DMS 273 (cell line): ENCODE results near the gene YWHAE.
"Not testable (repeated sequence)": the region's sequence is repeated elsewhere in the genome, so short reads cannot be mapped to it uniquely, and the experiment has no call there.

Experiments used
- DNase-seq: peaks from one replicate; lab custom pipeline; 2025; ENCODE audit not compliant: unreplicated experiment; lab: John Stamatoyannopoulos, UW

The YWHAE gene

DNA sequence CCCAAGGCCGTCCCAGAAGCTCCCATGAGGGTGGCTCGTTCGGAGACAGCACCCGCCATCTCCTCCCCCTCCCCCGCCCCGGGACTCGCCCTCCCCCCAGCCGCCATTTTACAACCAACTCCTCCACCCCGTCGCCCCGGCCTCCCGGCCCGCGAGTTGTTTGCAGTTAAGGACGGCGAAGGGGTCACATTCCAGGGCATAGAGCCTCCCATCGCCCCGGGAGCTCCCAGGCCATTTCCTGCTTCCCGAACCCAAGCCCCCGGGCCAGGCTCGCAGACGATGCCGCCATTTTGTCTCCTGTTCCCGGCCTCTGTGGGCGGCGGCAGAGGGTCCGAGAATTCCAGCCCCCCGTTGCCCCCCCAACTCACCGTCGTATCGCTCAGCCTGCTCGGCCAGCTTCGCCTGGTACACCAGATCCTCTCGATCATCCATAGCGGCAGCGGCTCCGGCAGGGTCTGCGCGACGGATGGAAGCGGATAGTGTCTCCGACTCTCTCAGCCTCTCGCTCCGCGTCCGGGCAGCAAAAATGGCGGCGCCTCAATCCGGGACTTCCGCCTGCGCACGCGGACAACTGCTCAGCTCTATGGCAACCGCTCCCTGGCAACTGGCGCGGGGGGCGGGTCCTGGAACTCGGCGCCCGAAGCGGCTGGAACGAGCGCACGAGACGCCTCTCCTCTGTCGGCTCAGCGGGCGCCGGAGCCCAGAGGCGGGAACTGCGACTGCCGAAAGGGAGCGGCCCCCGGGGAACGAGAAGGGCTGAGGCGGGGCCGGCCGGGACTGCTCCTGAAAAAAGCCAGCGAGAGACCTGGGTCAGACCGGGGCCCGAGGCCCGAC lies at the start of gene YWHAE:
TSS of gene YWHAE (minus strand) at position 544 of the 834 bp plus-strand sequence. CDS start at position 432, 112 bp downstream.
- peak; percentile 97 for DNase-seq

DNA sequence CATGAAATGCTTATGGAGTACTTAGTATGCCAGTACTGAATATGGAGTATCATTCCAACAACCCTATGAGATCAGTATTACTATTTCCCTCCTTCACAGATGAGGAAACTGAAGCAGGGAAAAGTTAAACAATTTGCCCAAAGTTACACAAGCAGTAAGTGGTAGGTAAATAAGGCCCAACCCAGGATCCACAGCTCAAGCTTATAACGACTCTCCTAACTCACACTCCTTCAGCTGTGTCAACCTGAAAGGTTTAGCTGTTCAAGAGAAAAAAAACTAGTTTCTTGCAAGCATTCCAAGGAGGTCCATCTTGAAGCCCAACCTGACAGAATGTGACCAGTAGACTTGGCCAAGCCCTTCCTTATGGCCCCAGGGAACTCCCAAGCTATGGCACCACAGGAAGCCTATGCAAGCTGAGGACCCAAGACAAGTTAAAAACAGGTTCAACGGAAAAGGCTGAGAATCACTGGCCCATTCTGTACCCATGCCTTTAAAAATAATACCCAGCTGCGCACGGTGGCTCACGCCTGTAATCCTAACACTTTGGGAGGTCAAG lies 49.5 kb upstream of the YWHAE start:
- no peak for DNase-seq

DNA sequence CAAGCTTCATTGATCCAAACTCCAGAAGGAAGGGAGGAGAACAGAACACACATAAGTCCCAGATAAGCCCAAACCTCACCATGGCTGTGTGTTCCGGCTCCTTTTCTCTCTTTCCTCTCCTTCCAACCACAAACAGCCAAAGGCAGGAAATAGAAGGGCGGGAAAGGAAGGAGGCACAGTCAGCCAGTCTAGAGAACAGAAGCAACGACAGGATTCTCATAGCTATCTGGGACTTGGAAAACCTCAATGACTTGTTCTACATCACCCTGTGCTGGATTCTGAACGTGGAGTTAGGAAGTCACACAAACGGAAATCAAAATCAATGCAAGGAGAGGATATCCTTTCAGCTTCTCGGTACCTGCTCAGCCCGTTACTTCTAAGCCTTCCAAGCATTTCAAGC lies 47.0 kb upstream of the YWHAE start:
- no peak for DNase-seq

DNA sequence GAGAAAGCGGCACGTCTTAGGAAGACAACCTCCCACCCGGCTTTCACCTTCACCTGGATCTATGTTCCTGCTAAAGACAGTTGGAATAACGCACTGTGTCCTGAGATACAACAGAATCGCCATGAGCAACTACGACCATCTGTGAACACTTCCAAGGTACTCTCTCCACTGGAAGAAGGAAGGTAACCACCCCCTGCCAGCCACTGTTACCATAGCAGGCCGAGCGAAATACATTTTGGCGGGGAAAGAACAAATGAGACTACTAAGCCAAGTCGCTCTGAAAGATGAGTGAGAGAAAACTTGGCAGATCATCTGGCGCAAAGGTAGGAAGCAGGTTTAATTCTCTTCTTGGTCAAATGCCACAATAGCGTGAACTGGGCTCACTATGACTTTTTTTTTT lies 46.2 kb upstream of the YWHAE start:
- no peak for DNase-seq

DNA sequence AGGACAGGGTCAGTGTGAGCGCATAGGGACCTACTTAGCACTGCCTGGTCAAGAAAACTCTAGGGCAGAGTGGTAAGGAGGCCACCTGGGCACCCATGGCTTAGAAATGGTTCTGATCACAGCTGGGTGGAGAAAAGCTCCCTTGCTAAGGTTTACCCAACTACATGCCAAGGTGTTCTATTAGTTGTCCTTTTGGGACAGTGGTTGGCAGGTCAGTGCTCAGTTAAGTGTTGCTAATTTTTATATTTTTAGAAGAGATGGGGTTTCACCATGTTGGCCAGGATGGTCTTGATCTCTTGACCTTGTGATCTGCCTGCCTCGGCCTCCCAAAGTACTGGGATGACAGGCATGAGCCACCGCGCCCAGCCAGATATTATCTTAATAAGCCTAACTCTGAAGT lies 45.7 kb upstream of the YWHAE start:
- not testable (repeated sequence) for DNase-seq

DNA sequence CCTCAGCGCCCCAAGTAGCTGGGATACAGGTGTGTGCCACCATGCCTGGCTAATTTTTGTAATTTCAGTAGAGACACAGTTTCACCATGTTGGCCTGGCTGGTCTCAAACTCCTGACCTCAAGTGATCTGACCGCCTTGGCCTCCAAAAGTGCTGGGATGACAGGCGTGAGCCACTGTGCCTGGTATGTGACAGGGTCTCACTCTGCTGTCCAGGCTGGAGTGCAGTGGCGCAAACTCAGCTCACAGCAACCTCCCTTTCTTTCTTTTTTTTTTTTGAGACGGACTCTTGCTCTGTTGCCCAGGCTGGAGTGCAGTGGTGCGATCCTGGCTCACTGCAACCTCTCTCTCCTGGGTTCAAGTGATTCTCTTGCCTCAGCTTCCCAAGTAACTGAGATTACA lies 42.7 kb upstream of the YWHAE start:
- not testable (repeated sequence) for DNase-seq

DNA sequence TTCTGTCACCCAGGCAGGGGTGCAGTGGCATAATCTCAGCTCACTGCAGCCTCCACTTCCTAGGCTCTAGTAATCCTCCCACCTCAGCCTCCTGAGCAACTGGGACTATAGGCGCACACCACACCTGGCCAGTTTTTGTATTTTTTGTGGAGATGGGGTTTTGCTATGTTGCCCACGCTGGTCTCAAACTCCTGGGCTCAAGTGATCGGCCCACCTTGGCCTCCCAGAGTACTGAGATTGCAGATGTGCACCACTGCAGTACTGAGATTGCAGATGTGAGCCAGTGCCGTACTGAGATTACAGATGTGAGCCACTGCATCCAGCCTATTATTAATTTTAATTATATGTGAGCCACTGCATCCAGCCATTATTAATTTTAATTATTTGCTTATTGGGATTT lies 42.2 kb upstream of the YWHAE start:
- no peak for DNase-seq

DNA sequence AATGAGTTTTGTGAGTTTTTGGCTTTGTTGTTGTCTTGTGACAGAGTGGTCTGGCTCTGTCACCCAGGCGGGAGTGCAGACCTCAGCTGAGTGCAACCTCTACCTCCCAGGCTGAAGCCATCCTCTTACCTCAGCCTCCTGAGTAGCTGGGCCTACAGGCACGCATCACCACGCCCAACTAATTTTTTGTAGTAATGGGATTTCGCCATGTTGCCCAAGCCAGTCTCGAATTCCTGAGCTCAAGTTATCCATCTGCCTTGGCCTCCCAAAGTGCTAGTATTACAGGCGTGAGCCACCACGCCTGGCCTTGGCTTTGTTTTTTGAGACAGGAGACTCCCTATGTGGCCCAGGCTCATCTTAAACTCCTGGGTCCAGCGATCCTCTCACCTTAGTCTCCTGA lies 40.9 kb upstream of the YWHAE start:
- no peak for DNase-seq

DNA sequence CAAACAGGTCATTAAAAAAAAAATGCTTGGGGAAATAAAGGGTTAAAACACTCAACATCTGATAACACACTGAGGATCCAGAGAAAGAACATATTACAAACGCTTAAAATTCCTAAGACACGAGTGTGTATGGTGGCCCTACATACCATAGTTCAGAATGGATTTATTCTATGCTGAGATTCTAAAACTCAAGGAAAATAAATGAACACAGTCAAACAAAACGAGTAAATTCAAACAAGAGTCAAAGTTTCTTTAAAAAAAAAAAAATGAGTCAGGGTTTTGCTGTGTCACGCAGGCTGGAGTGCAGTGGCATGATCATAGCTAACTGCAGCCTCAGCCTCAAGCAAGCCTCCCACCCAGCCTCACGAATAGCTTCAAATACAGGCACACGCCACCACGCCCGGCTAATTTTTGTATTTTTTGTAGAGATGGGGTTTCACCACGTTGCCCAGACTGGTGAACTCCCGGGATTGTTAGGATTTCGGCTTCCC lies 38.6 kb upstream of the YWHAE start:
- no peak for DNase-seq

DNA sequence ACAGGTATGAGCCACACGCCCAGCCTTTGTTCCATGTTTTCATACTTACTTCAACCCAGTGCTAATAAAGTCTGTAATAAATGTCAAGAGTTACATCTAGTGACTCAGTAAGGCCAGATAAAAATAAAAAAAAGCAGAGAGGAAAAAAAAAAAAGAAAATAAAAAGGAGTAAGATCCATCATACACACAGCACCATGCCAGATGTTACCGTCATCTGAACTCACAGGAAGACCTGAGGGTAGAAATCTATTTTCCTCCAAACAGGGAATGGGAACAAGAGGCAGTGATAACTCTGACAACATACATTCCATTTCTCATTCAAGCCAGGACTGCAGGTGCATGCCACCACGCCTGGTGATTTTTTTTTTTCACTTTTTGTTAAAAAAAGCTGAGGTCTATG lies 35.3 kb upstream of the YWHAE start:
- no peak for DNase-seq

DNA sequence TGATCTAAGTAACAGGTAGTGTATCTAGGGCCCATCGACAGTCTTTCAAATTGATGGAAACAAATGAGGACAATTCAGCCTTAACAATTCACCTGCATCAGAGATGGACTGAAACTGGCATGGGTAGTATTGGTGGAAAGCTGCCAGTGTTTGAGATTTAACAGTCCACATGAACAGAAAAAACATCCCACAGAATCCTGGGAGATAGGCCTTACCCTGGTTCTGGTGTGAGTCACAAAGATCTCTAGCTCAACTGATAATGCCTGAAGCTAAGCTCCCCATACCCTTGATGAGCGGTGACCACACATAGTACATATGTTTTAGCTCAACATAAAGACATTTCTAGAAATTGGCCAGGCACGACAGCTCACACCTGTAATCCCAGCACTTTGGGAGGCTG lies 34.1 kb upstream of the YWHAE start:
- no peak for DNase-seq

DNA sequence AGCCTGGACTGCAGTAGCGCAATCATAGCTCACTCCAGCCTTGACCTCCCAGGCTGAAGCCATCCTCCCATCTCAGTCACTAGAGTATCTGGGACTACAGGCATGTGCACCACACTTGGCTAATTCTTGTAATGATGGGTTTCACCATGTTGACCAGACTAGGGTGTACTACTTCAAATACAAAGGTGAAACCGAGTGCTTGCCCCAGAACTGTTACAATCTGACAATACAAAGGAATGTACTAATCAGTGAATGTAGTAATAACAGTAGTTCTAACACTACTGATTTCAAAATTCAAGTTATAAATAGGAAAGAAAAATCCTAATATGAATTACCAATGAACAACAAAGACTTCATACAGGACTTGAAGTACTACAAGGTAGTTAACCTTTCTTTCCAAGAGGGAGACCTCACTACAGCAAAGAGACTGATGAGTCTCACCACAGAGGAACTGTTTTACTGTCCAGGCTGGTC lies 31.6 kb upstream of the YWHAE start:
- no peak for DNase-seq

DNA sequence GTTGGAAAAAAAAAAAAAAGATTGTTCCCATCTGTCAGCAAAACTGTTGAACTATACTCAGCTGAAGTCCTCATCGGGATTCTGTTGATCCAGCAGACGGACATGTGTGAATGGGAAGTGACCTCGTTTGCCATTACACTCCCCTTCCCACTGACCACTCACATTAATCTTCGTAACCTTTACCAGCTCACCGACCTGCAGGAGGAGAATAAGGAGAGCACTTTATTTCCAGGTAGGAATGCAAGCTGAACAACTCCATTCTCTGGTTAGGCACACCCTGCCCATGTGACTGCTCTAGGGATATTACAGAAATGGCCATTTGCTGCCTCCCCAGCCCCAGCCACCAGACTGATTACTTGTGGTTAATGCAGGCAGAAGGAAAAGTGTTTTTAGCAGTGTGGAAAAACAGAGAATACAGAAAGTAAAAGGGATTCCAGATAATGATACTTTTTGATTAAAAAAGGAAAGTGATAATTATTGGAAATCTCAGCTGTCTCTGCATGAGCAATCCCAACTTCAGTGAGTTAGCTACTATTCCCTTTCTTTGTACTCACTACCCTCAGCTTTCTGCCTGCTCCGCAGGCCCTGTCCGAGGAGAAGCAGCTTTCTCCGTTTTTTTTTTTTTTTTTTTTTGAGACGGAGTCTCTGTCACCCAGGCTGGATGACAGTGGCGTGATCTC lies 23.6 kb upstream of the YWHAE start:
- DNase-seq: no peak

DNA sequence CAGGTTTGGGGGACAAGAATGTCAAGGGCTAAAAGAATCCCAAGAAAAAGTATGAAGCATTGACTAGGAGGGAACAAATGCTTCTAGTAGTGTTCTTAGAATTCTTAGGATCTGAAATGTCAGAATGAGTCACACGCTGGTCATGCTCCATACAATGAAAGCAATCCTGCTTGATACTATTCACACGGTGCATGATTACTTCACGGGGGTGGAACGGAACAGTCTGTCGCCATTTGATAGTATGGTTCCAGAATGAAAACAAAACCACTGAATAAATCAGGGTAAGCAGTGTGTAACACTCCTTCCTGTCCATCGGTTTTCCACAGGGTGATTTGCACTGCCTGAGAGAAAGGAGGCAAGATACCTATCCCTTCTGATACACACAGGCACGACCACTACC lies 22.9 kb upstream of the YWHAE start:
- peak; percentile 28 for DNase-seq

DNA sequence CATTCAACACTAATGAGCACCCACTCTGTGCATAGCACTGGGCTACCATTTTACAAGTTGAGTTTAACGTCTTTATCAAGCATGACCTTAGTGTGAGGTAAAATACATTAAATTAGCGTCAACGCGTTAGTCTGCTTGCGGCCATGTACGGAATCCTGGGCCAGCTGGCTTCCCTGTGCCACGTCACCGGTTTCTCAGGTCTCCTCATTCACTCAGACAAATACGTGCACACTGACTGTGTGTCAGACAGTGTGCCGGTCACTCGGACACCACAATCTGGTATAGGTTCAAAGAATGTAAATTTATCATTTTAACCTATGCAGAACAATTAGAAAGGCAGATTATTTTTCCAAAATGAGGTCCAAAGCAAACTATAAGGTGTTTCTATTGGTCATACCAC lies 21.4 kb upstream of the YWHAE start:
- DNase-seq: no peak

DNA sequence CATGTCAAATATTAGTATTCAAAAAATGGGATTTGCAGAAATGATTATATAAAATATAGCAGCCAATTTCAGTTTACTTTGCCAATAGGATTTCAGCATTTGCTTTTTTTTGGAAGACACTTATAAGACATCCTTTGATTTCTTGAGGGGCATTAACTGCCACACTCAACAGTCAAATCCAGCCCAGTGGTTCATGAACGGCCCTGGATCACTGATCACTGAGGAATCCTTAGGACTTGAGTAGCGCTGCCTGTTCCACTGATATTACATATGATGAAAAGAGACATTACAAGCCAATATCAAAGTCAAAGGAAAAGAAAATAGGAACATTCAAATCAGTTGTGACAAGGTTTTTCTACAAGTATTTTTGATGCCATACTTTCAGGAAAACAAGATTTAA lies 21.0 kb upstream of the YWHAE start:
- no peak for DNase-seq

DNA sequence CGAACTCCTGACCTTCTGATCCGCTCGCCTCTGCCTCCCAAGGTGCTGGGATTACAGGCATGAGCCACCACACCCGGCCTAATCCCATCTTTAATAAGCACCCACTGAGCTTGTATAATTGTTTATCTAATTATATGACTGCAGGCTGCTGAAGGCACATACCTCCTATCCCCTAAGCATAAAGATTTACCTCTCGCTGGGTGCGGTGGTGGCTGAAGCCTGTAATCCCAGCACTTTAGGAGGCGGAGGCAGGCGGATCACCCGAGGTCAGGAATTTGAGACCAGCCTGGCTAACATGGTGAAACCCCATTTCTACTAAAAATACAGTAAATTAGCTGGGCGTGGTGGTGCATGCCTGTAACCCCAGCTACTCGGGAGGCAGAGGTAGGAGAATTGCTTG lies 20.1 kb upstream of the YWHAE start:
- no peak for DNase-seq

DNA sequence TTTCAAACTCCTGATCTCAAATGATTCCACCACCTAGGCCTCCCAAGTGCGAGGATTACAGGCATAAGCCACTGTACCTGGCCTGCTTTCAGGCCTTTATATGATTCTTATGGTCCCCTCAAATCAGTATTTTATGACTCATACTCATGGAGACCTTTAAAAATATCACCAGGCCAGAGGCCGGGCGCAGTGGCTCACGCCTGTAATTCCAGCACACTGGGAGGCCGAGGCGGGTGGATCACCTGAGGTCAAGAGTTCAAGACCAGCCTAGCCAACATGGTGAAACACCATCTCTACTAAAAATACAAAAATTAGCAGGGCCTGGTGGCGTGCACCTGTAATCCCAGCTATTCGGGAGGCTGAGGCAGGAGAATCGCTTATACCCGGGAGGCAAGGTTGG lies 18.5 kb upstream of the YWHAE start:
- not testable (repeated sequence) for DNase-seq

DNA sequence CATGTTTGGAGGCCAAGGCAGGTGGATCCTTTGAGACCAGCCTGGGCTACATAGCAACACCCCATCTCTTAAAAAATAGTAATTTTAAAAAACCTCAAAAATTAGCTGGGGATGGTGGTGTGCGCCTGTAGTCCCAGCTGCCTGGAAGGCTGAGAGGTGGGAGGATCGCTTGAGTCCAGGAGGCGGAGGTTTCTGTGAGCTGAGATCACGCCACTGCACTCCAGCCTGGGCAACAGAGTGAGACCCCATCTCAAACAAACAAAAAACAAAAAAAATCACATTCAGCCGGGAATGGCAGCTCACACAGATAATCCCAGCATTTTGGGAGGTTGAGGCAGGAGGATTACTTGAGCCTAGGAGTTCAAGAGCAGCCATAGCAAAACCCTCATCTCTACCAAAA lies 16.4 kb upstream of the YWHAE start:
- no peak for DNase-seq

DNA sequence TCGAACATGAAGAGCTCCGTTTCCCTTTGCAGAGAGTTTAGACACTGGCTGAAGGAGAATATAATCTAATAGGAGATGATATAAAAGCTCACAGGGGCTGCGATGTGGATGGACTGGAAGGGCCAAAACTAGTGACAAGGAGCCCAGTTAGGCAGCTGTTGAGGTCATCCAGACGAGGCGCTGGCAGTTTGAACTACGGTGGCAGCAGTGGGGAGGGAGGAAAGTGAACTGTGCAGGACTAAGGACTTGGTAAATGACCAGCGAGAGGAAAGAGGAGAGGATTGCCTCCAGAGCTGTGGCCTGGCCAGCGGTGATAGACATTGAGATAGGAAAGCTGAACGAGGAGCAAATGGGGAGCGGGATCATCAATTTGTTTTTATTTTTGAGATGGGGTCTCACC lies 14.6 kb upstream of the YWHAE start:
- no peak for DNase-seq

DNA sequence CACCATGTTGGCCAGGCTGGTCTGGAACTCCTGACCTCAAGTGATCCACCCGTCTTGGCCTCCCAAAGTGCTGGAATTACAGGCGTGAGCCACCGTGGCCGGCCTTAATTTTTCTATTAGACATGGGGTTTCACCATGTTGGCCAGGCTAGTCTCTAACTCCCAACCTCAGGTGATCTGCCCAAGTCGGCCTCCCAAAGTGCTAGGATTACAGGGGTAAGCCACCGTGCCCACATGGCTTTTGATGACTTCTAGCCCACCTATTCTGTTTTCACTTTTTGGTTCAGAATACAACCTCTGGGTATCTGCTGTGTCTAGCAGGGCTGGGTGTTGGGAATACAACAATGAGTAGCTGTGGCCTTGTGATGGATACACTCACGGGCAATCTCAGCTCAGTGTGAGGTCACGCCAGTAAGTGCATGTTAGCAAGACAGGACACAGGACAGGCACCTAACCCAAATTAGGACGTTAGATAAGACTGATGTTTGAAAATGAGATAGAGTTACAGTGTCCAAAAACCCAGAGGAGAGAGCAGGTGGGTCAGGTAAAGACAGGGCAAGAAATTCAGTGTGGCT lies 14.1 kb upstream of the YWHAE start:
- no peak for DNase-seq
